Hepatocyte (in vitro differentiated cells): ENCODE data around the gene ASB10. TPM values are rescaled to one million over a fixed set of nuclear protein-coding genes. Genes with fewer than 3 reads are reported as not detected.

ENCODE experiments used
- DNase-seq: peaks from one replicate; pipeline ENCODE4 v3.0.0-alpha.2; 2016; ENCODE audit warnings: low spot score
- H2AFZ ChIP-seq: fragments of 200-600 bp; sonication (generic); 2 replicates; pipeline ENCODE4 v1.6.0; 2016; ENCODE audit warnings: antibody characterized with exemption, mild to moderate bottlenecking
- H3K27ac ChIP-seq: fragments of 200-600 bp; sonication (generic); 2 replicates; pipeline ENCODE4 v1.5.1; 2016; ENCODE audit warnings: mild to moderate bottlenecking
- H3K27me3 ChIP-seq: fragments of 200-600 bp; sonication (generic); 2 replicates; pipeline ENCODE4 v1.6.1; 2016
- H3K36me3 ChIP-seq: fragments of 200-600 bp; sonication (generic); replicated peaks from 2 replicates; pipeline ENCODE4 v1.5.1; 2016; ENCODE audit warnings: low read depth; ENCODE audit not compliant: insufficient read depth
- H3K4me1 ChIP-seq: fragments of 200-600 bp; sonication (generic); 2 replicates; pipeline ENCODE4 v1.5.1; 2016; ENCODE audit warnings: mild to moderate bottlenecking, moderate library complexity; ENCODE audit not compliant: insufficient read depth
- H3K4me2 ChIP-seq: fragments of 200-600 bp; sonication (generic); 2 replicates; pipeline ENCODE4 v1.6.0; 2016
- H3K4me3 ChIP-seq: fragments of 200-600 bp; sonication (generic); 2 replicates; pipeline ENCODE4 v1.5.1; 2016; ENCODE audit warnings: mild to moderate bottlenecking
- H3K79me2 ChIP-seq: fragments of 200-600 bp; sonication (generic); 2 replicates; pipeline ENCODE4 v1.6.0; 2017; ENCODE audit warnings: mild to moderate bottlenecking
- H3K9me2 ChIP-seq: fragments of 200-600 bp; sonication (generic); replicated peaks from 2 replicates; pipeline ENCODE4 v1.6.0; 2017; ENCODE audit warnings: mild to moderate bottlenecking; ENCODE audit not compliant: insufficient read depth
- H3K9me3 ChIP-seq: fragments of 200-600 bp; sonication (generic); 2 replicates; pipeline ENCODE4 v1.5.1; 2016; ENCODE audit warnings: low read depth, mild to moderate bottlenecking
- H4K20me1 ChIP-seq: fragments of 200-600 bp; sonication (generic); 2 replicates; pipeline ENCODE4 v1.6.0; 2016; ENCODE audit warnings: mild to moderate bottlenecking; ENCODE audit not compliant: insufficient read depth, poor library complexity, severe bottlenecking
- CTCF ChIP-seq: fragments of 200-600 bp; sonication (generic); IDR thresholded peaks from 2 replicates; pipeline ENCODE4 v1.5.1; 2016; ENCODE audit warnings: antibody characterized with exemption, mild to moderate bottlenecking; ENCODE audit not compliant: poor library complexity
- EZH2 ChIP-seq: fragments of 200-600 bp; sonication (generic); IDR thresholded peaks from 2 replicates; pipeline ENCODE4 v1.6.1; 2016; ENCODE audit warnings: antibody characterized with exemption, mild to moderate bottlenecking, borderline replicate concordance
- EZH2phosphoT487 ChIP-seq: fragments of 200-600 bp; sonication (generic); IDR thresholded peaks from one replicate; pipeline ENCODE4 v1.6.1; 2018; ENCODE audit warnings: antibody characterized with exemption, mild to moderate bottlenecking, low read depth, moderate library complexity; ENCODE audit not compliant: unreplicated experiment, severe bottlenecking
- WGBS: methylation state at CpG from one replicate; pipeline ENCODE4 v1.1.6; 2016; ENCODE audit warnings: low lambda C conversion rate; ENCODE audit errors: missing lambda C conversion rate; 5-methylcytosine and 5-hydroxymethylcytosine counted together
- polyA plus RNA-seq: library from polyadenylated mRNA; unstranded; fragments of >200 nt; fragmentation: Nextera tagmentation; extraction: Ambion mirVana; gene quantifications from 2 replicates; pipeline ENCODE4 v1.2.1, GENCODE V29; 2016
- total RNA-seq: library from RNA; depleted of rRNA; stranded (reverse); fragments of >200 nt; gene quantifications from 2 replicates; pipeline ENCODE4 v1.2.3, GENCODE V29; 2014

Gene ASB10
- total RNA-seq (not detected in 2 replicates), polyA plus RNA-seq (not detected in 2 replicates)

GRCh38 chr7:151186640-151187408, at the start of gene ASB10:
Gene ASB10, minus strand, starts transcription at chr7:151187250. Its CDS starts 120 bp downstream, at chr7:151187130.
- Histone ChIP-seq H3K4me2 (no peak within 1 kb of the TSS), H4K20me1 (no peaks in the 10 kb centered on the region), H3K27me3 (peaks cover 5% of the 10 kb centered on the region), H3K4me1 (no peaks in the 10 kb centered on the region), H3K36me3 (no peaks in the 10 kb centered on the region), H3K79me2 (no peaks in the 10 kb centered on the region), H3K9me2 (no peaks in the 10 kb centered on the region), H3K27ac (no peak within 1 kb of the TSS), H3K9me3 (no peaks in the 10 kb centered on the region), H3K4me3 (no peak within 1 kb of the TSS), H2AFZ (no peak within 1 kb of the TSS)
- no peak for TF ChIP-seq EZH2
- no peak for TF ChIP-seq CTCF
- no peak for TF ChIP-seq EZH2phosphoT487
- no peak for DNase-seq
- 86% methylated on average over 21 of the region's 22 CpGs for WGBS

DNA sequence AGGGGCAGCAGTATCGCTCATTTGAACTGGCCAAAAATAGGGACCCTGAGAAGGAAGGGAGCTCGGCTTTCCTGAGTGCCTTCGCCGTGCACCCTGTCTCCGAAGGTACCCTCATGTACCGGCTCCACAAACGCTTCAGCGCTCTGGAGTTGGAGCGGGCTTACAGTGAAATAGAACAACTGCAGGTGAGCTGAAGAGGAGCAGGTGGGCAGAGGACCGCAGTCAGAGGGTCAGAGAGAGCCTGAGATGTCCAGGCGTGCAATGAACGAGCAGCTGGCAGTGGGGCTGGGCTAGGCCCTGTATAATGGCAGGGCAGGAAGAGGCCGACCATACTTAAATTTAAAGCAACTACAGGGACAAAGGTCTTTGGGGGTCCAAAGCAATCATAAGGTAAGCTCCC, 49.4 kb upstream of the ASB10 start:
- H3K4me3 ChIP-seq, result no peak overlapping the region
- H3K36me3 ChIP-seq, result no peaks in the 10 kb centered on the region
- whole genome bisulfite sequencing, result 93% methylated on average over 13 of the region's 13 CpGs
- H3K4me2 ChIP-seq, result no peak overlapping the region
- no peaks in the 10 kb centered on the region for H3K27me3 ChIP-seq
- TF ChIP-seq EZH2 (no peak), EZH2phosphoT487 (no peak), CTCF (no peak)
- no peaks in the 10 kb centered on the region for H3K9me2 ChIP-seq
- peaks cover 56% of the 10 kb centered on the region for H3K79me2 ChIP-seq
- no peak overlapping the region for H2AFZ ChIP-seq
- peaks cover 34% of the 10 kb centered on the region for H4K20me1 ChIP-seq
- no peak overlapping the region for H3K27ac ChIP-seq
- no peak for DNase-seq
- no peaks in the 10 kb centered on the region for H3K9me3 ChIP-seq
- peaks cover 8% of the 10 kb centered on the region for H3K4me1 ChIP-seq

GRCh38 chr7:151235091-151235787, 48.2 kb upstream of the ASB10 start:
- TF ChIP-seq CTCF (no peak), EZH2phosphoT487 (no peak), EZH2 (no peak)
- no peaks in the 10 kb centered on the region for H3K9me2 ChIP-seq
- 94% methylated on average over 28 of the region's 28 CpGs for WGBS
- H3K9me3 ChIP-seq, result no peaks in the 10 kb centered on the region
- H2AFZ ChIP-seq, result no peak overlapping the region
- H3K79me2 ChIP-seq, result peaks cover 56% of the 10 kb centered on the region
- H3K36me3 ChIP-seq, result no peaks in the 10 kb centered on the region
- no peak overlapping the region for H3K4me2 ChIP-seq
- no peak overlapping the region for H3K27ac ChIP-seq
- H4K20me1 ChIP-seq, result peaks cover 34% of the 10 kb centered on the region
- H3K27me3 ChIP-seq, result no peaks in the 10 kb centered on the region
- peaks cover 8% of the 10 kb centered on the region for H3K4me1 ChIP-seq
- H3K4me3 ChIP-seq, result no peak overlapping the region
- no peak for DNase-seq
